NB4 (cell line): ENCODE results near the gene TRMT10C.

Source experiments
- DNase-seq: peaks from one replicate; pipeline ENCODE4 v3.0.0; 2010; ENCODE audit warnings: low read depth
- H3K4me3 ChIP-seq: one replicate; pipeline ENCODE4 v1.5.1; 2011; ENCODE audit warnings: mild to moderate bottlenecking, low read depth, low read length, moderate library complexity
- MAX ChIP-seq: IDR thresholded peaks from 2 replicates; pipeline ENCODE4 v1.6.1; 2011; ENCODE audit warnings: low read depth, low read length
- MYC ChIP-seq: IDR thresholded peaks from 2 replicates; pipeline ENCODE4 v1.6.1; 2011; ENCODE audit warnings: low read depth, low read length
- POLR2A ChIP-seq: IDR thresholded peaks from 2 replicates; pipeline ENCODE4 v1.6.1; 2011; ENCODE audit warnings: mild to moderate bottlenecking; ENCODE audit not compliant: insufficient read length; ENCODE audit errors: extremely low read depth
- TF ChIP-seq, protein P1 (sequence below): IDR thresholded peaks from one replicate; pipeline ENCODE4 v1.5.1; 2012; ENCODE audit warnings: low read depth, low read length

Gene TRMT10C

GRCh38 chr3:101530686-101531047 lies 31.0 kb upstream of the TRMT10C start:
- no peak for DNase-seq
- TF ChIP-seq MYC = no peak
- no peak for TF ChIP-seq POLR2A
- TF ChIP-seq, protein P1, sequence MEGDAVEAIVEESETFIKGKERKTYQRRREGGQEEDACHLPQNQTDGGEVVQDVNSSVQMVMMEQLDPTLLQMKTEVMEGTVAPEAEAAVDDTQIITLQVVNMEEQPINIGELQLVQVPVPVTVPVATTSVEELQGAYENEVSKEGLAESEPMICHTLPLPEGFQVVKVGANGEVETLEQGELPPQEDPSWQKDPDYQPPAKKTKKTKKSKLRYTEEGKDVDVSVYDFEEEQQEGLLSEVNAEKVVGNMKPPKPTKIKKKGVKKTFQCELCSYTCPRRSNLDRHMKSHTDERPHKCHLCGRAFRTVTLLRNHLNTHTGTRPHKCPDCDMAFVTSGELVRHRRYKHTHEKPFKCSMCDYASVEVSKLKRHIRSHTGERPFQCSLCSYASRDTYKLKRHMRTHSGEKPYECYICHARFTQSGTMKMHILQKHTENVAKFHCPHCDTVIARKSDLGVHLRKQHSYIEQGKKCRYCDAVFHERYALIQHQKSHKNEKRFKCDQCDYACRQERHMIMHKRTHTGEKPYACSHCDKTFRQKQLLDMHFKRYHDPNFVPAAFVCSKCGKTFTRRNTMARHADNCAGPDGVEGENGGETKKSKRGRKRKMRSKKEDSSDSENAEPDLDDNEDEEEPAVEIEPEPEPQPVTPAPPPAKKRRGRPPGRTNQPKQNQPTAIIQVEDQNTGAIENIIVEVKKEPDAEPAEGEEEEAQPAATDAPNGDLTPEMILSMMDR = no peak
- no peak for TF ChIP-seq MAX
- H3K4me3 ChIP-seq = no peak overlapping the region

GRCh38 chr3:101531473-101532086 lies 30.1 kb upstream of the TRMT10C start:
- TF ChIP-seq MYC = no peak
- no peak for TF ChIP-seq MAX
- TF ChIP-seq POLR2A = no peak
- TF ChIP-seq, protein P1 = no peak
- H3K4me3 ChIP-seq = no peak overlapping the region
- DNase-seq = no peak

GRCh38 chr3:101532783-101533602 lies 28.7 kb upstream of the TRMT10C start:
- no peak for DNase-seq
- no peak overlapping the region for H3K4me3 ChIP-seq
- TF ChIP-seq, protein P1 = no peak
- no peak for TF ChIP-seq POLR2A
- TF ChIP-seq MAX = no peak
- no peak for TF ChIP-seq MYC

GRCh38 chr3:101533603-101533968 lies 28.1 kb upstream of the TRMT10C start:
- no peak for DNase-seq
- TF ChIP-seq, protein P1 = no peak
- TF ChIP-seq MAX = no peak
- no peak for TF ChIP-seq MYC
- H3K4me3 ChIP-seq = no peak overlapping the region

GRCh38 chr3:101535221-101535620 lies 26.4 kb upstream of the TRMT10C start:
- DNase-seq = no peak
- TF ChIP-seq MAX (no peak), POLR2A (no peak), MYC (no peak)
- TF ChIP-seq, protein P1 = no peak
- no peak overlapping the region for H3K4me3 ChIP-seq
